ACC112 (cell line): ENCODE measurements around the gene DDIT3.

ENCODE experiments used
- H2AFZ ChIP-seq: fragments of 200-600 bp; sonication (generic); one replicate; pipeline ENCODE4 v1.6.0; 2017; ENCODE audit warnings: antibody characterized with exemption, low read length; ENCODE audit not compliant: unreplicated experiment
- H3K27ac ChIP-seq: fragments of 200-600 bp; sonication (generic); 2 replicates; pipeline ENCODE4 v1.5.1; 2014; ENCODE audit warnings: low read depth, mild to moderate bottlenecking, antibody characterized with exemption, low read length, moderate library complexity
- H3K27me3 ChIP-seq: fragments of 200-600 bp; sonication (generic); 2 replicates; pipeline ENCODE4 v1.6.1; 2014; ENCODE audit warnings: mild to moderate bottlenecking, antibody characterized with exemption, low read length, moderate library complexity, mixed read lengths; ENCODE audit not compliant: insufficient read depth
- H3K36me3 ChIP-seq: fragments of 200-600 bp; sonication (generic); 2 replicates; pipeline ENCODE4 v1.6.1; 2016; ENCODE audit warnings: mild to moderate bottlenecking, antibody characterized with exemption, low read length, moderate library complexity, mixed read lengths; ENCODE audit not compliant: insufficient read depth
- H3K4me1 ChIP-seq: fragments of 200-600 bp; sonication (generic); one replicate; pipeline ENCODE4 v1.6.1; 2016; ENCODE audit warnings: low read length, mixed read lengths; ENCODE audit not compliant: insufficient read depth, unreplicated experiment, control insufficient read depth
- H3K4me3 ChIP-seq: fragments of 200-600 bp; sonication (generic); 2 replicates; pipeline ENCODE4 v1.5.1; 2014; ENCODE audit warnings: mild to moderate bottlenecking, low read depth, low read length
- H3K79me2 ChIP-seq: fragments of 200-600 bp; sonication (generic); one replicate; pipeline ENCODE4 v1.6.0; 2016; ENCODE audit warnings: low read length; ENCODE audit not compliant: control insufficient read depth, unreplicated experiment, insufficient read depth

Gene DDIT3

DNA sequence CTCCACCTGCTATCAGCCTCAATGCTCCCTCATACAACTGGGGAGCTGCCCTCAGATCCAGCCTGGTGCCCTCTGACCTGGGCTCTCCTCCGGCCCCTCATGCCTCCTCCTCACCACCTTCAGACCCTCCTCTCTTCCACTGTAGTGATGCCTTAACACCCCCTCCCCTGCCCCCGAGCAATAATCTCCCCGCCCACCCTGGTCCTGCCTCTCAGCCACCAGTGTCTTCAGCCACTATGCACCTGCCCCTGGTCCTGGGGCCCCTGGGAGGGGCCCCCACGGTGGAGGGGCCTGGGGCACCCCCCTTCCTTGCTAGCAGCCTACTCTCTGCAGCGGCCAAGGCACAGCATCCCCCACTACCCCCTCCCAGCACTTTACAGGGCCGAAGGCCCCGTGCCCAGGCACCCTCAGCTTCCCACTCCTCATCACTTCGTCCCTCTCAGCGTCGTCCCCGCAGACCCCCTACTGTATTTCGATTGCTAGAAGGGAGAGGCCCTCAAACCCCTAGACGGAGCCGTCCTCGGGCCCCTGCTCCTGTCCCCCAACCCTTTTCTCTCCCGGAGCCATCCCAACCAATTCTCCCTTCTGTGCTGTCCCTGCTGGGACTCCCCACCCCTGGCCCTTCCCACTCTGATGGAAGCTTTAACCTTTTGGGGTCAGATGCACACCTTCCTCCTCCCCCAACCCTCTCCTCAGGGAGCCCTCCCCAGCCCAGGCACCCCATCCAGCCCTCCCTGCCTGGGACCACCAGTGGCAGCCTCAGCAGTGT, 5.5 kb upstream of the DDIT3 start:
- peaks cover 32% of the 10 kb centered on the region for H3K4me1 ChIP-seq
- no peak overlapping the region for H2AFZ ChIP-seq
- H3K4me3 ChIP-seq, result no peak overlapping the region
- H3K36me3 ChIP-seq, result peaks cover 6% of the 10 kb centered on the region
- no peak overlapping the region for H3K27ac ChIP-seq
- no peaks in the 10 kb centered on the region for H3K27me3 ChIP-seq
- peaks cover 41% of the 10 kb centered on the region for H3K79me2 ChIP-seq

DNA sequence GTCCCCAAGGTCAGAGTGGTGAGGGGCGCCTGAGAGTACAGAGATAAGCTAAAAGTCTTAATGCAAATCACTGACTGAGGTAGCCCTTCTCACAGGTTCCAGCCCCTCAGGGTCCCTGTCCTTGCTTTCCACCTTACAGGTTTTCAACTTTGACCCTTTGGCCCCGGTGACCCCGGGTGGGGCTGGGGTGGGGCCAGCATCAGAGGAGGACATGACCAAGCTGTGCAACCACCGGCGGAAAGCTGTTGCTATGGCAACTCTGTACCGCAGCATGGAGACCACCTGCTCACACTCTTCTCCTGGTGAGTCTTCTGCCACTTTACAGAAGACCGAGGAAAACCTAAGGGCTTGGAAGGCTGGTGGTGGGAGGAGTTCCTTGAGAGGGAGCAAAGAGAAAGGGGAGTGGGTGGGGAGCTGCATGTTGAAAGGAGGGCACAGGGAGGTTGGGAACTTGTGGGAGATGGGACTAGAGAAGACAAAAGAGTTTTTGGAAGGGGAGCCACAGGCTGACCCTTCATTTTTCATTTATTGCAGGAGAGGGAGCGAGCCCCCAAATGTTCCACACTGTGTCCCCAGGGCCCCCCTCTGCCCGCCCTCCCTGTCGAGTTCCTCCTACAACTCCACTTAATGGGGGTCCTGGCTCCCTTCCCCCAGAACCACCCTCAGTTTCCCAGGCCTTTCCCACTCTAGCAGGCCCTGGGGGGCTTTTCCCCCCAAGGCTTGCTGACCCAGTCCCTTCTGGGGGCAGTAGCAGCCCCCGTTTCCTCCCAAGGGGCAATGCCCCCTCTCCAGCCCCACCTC, 4.7 kb upstream of the DDIT3 start:
- Histone ChIP-seq H3K79me2 (peaks cover 39% of the 10 kb centered on the region), H3K36me3 (peaks cover 5% of the 10 kb centered on the region), H2AFZ (no peak overlapping the region), H3K27ac (no peak overlapping the region), H3K27me3 (no peaks in the 10 kb centered on the region), H3K4me1 (peaks cover 32% of the 10 kb centered on the region), H3K4me3 (peak overlapping the region; percentile 78)

DNA sequence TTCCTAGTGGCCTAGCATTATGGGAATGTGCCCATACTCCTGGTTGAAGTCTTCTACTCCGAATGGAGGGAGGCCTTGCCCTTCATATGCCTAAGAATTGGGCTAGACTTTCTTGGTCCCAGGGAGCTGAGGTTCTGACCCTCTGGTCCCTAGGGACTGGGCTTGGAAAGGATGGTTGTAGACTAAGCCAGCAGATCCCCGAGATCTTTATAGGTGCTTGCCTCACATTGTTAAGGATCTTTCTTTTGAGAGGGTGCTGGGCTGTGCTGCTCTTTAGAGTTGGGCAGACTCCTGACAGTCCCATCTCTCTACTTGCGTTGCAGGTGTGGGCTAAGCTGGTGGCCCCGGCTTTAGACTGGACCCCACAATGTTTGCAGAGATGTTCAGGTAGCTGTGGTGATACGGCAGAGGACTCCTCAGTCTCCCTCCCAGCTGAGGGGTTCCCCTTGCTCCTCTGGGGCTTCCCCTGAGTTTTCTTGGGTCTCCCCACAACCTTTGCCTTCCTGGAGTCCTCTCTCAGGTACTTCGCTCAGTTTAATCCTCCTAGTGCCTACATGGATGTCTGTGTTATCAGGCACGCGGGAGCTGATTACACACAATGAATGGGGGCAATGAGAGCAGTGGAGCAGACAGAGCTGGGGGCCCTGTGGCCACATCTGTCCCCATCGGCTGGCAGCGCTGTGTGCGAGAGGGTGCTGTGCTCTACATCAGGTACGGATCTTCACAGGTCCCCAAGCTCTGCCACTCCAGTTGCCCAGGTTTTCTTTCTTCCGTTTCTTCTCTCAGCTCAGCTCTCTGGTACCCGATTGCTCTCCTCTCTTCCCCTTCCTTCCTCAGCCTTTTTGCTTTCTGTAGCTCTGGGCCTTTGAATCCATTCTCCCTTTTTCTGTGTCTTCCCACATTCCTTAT, 3.6 kb upstream of the DDIT3 start:
- H3K27me3 ChIP-seq, result no peaks in the 10 kb centered on the region
- H3K79me2 ChIP-seq, result peaks cover 50% of the 10 kb centered on the region
- H2AFZ ChIP-seq, result no peak overlapping the region
- peak overlapping the region; percentile 63 for H3K27ac ChIP-seq
- H3K36me3 ChIP-seq, result peaks cover 3% of the 10 kb centered on the region; the same call in 1 of the 2 replicates
- peak overlapping the region; percentile 78 for H3K4me3 ChIP-seq
- H3K4me1 ChIP-seq, result peaks cover 36% of the 10 kb centered on the region

DNA sequence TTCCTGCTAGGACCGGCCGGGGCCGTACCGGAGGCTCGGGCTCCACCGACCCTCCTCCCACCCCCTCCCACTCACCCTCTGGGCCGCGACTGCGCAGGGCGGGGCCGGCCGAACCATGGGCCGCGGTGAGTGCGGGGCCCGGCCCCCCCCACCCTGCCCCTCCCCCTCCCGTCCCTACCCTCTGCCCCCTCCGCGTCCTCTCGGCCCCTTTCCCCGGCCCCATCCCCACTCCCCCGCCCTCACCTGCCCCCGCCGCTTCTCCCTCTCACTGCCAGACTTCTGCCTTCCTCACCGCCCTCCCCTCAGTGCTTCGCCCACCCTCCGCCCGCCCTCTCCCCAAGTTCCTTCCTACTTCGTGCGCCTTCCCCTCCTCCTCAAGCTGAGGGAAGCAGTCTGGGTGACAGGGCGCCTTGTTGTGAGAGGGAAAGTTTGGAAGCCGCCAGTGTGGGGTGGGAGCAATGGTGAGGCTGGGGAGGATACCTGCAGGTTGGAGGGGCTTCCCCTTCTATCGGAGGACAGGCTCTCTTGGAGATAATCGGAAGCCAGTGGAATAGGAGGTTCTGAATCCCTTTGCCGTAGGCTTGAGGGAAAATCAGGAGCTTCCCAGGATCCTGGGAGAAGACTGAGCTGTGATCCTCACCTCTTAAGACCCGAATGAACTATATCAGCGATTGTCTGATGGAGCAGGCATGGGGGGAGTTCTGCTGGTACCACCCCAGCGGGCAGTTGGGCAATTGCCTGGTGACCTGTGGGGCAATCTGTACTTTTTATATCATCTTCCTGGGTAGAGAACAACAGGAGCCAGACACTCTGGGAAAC, 2.8 kb upstream of the DDIT3 start:
- Histone ChIP-seq H3K27me3 (no peaks in the 10 kb centered on the region), H3K4me3 (peak overlapping the region; percentile 78), H2AFZ (no peak overlapping the region), H3K36me3 (peaks cover 3% of the 10 kb centered on the region; the same call in 1 of the 2 replicates), H3K79me2 (peaks cover 58% of the 10 kb centered on the region), H3K27ac (peak overlapping the region; percentile 63), H3K4me1 (peaks cover 44% of the 10 kb centered on the region)

DNA sequence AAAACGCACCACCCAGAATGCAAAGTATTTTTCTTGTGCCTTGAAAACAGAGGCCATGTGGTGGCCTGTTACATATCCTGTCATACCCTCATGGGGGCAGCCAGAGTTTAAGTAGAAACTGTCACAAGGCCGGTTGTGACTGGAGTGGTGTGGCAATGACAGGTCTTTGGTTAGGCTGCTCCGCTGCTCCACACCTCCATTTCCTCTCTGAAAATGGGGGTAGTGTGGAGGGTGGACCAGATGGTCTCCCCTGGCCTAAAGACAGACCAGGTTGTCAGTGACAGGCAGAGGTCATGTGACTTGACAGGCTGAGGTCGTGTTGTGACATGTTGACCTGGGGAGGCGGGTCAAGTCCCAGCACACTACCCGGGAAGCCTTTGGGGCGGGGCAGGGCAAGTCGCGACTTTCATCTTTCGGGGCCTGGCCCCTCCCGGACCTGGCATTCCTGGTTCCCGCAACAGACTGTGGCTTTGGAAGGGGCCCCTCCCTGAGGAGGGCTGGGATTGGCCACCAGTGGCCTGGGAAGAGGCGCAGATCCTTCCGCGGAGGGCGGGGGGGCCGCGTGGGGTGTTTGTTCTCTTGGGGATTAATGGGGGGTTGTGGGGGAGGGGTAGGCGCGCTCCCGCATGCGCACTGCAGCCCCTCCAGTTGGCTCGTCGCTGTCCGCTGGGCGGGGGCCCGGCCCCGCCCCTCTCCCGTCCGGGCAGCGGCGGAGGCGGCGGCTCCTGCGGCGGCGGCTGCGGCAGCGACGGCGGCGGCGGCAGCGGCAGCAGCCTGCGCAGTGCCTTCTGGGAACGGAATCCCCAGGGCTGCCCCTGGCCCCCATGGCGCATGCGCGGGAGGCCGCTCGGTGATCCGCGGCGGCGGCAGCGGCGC, 1.9 kb upstream of the DDIT3 start, which contains the start of gene MBD6:
MBD6 (plus strand) TSS at position 814 of the 876 bp plus-strand sequence. CDS start 1,480 bp downstream, outside the sequence.
- Histone ChIP-seq H3K27me3 (no peaks in the 10 kb centered on the region), H2AFZ (peak within 1 kb of the TSS; percentile 11), H3K79me2 (peaks cover 66% of the 10 kb centered on the region), H3K4me3 (peak within 1 kb of the TSS; percentile 78), H3K4me1 (peaks cover 49% of the 10 kb centered on the region), H3K27ac (peak within 1 kb of the TSS; percentile 95), H3K36me3 (peaks cover 5% of the 10 kb centered on the region; the same call in 1 of the 2 replicates)

DNA sequence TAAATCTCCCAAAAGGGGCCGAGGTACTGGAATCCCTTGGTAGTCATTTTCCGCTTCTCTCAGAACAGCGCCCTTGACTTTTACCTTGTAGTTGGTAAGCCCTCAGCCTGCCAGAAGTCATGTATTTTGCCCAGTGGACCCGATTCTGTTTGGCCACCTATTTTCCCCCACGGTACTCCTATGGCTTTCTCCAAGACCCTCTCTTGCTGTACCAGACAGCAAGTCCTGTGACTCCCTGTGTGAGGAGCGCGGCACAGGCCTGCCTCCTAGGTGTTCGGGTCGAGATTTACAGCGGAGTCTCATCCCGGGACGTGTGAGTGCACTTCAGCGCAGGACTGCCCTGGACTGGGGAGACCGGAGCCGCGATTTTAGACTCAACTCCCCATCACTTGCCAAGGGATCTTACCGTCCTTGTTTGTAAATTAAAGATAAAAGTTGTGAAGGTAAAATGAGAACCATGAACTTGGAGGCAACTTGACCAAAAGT, 1.3 kb upstream of the DDIT3 start:
- peaks cover 63% of the 10 kb centered on the region for H3K79me2 ChIP-seq
- peaks cover 53% of the 10 kb centered on the region for H3K4me1 ChIP-seq
- H3K36me3 ChIP-seq, result peaks cover 11% of the 10 kb centered on the region; the same call in 1 of the 2 replicates
- peak overlapping the region; percentile 66 for H3K4me3 ChIP-seq
- H3K27ac ChIP-seq, result peak overlapping the region; percentile 95
- H3K27me3 ChIP-seq, result no peaks in the 10 kb centered on the region
- H2AFZ ChIP-seq, result peak overlapping the region; percentile 11

DNA sequence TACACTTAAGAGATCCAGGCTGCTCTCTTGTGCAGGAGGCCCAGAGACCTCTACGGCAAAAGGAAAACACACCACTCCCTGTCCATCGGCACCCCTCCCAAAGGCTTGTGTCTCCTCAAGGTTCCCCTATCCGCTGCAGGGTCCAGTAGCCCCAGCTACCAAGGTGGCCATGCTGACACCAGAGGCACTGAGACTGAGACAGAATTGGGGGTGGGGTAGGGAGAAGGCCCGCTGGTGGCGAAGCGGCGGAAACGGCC, 590 bp downstream of the DDIT3 start:
- Histone ChIP-seq H3K27ac (peak overlapping the region; percentile 92), H3K4me3 (peak overlapping the region; percentile 93), H3K4me1 (peaks cover 50% of the 10 kb centered on the region), H3K79me2 (peaks cover 45% of the 10 kb centered on the region), H3K36me3 (peaks cover 16% of the 10 kb centered on the region), H2AFZ (no peak overlapping the region), H3K27me3 (no peaks in the 10 kb centered on the region)

DNA sequence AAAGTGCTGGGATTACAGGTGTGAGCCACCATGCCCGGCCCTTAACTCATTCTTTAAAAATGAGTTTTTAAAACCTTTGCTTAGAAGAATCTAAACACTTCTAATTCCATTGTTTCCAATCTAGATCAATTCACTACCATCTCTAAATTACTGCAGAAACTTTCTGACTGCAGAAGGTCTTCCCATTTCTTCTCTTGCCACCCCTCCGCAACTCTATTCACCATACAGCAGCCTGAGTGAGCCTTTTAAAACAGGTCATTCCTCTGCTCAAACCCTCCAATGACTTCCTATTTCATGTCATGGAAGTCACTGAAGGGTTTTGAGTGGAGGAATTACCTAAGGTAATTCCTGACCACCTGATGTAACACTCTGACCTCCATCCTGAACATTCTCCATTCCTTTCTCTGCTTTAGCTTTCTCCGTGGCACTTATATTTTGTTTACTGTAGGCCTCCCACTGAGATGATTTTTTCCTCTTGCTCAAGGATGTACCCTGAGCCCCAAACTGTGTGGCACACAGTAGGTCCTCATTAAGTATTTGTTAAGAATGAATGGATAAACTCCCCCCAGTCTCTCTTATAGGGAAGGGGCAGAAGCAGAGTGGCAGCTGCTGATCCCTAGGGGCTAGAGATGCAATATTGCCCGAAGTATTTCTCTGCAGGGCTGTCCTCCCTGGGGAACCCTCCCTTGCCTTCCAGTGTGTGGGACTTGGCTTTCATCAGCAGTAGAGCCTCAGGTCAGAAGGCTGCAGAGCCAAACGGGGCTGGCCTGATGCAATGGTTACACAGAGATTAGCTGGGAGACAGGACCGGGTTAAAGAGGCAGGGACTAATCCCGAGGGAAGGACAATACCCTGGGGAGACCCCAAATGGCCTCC, 1.2 kb downstream of the DDIT3 start:
- Histone ChIP-seq H3K4me3 (peak overlapping the region; percentile 93), H2AFZ (no peak overlapping the region), H3K79me2 (peaks cover 39% of the 10 kb centered on the region), H3K36me3 (peaks cover 16% of the 10 kb centered on the region), H3K27me3 (no peaks in the 10 kb centered on the region), H3K27ac (peak overlapping the region; percentile 92), H3K4me1 (peaks cover 44% of the 10 kb centered on the region)
